HG02943 (cell line): ENCODE results near the gene METTL26.

Source experiments
- ATAC-seq: cut with Tn5 transposase; IDR thresholded peaks from one replicate; pipeline ENCODE4 v1.9.1; 2021; ENCODE audit warnings: mild to moderate bottlenecking, low read depth, moderate library complexity; ENCODE audit not compliant: unreplicated experiment

The METTL26 gene

DNA sequence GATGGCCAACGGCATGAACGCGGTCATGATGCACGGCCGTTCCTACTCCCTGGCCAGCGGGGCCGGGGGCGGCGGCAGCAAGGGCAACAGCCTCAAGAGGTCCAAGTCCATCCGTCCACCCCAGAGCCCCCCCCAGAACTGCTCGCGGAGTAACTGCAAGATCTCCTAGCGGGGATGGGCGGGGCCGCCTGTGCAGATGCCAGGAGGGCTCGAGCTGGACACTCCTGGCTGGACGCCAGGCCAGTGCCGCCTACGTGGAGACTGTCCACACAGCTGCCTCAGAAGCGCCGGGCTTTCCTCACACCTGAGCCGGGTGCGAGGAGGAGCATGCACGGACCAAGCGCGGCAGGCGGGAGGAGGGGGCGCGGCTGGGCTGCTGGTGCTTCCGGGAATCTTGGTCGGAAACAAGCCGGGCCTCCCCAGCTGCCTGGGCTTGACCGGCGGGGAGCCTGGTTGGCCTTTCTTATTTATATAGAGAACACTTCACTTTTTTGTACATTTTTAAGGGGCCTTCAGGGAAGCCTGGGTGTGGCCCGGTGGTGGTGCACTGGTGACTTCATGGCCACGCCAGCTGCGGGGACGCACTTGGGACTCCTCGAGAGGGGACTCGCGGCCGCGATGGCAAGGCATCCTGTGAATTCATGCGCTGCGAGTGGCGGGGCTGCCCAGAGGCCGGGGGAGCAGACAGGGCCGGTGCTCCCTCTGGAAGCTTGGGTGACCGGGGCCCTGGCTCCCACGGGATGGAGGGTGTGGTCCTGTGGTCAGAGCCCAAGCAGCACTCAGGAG, 8.5 kb downstream of the METTL26 start:
- ATAC-seq: no peak

DNA sequence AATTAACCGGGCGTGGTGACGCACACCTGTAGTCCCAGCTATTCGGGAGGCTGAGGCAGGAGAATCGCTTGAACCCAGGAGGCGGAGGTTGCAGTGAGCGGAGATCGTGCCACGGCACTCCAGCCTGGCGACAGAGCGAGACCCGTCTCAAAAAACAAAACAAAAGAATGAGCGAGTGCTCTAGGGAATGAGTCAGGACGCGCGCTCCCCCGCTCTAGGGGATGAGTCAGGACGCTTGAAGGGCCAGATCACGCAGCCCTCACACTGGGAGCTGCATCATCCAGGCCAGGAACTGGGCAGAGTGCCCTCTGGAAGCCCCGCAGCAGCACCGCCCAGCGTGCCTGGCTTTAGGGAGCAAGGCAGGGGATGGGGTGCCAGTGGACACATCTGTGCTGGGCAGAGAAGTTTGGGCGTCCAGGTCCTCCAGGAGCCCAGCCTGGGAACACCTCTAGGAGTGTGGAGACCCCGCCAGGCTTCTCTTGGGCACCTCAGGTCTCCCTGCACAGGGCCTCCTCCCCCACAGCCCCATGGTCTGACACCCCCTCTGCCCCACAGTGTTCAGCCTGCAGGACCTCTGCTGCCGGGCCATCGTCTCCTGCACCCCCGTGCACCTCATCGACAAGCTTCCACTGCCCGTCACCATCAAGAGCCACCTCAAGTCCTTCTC, 9.2 kb downstream of the METTL26 start:
- ATAC-seq: no peak

DNA sequence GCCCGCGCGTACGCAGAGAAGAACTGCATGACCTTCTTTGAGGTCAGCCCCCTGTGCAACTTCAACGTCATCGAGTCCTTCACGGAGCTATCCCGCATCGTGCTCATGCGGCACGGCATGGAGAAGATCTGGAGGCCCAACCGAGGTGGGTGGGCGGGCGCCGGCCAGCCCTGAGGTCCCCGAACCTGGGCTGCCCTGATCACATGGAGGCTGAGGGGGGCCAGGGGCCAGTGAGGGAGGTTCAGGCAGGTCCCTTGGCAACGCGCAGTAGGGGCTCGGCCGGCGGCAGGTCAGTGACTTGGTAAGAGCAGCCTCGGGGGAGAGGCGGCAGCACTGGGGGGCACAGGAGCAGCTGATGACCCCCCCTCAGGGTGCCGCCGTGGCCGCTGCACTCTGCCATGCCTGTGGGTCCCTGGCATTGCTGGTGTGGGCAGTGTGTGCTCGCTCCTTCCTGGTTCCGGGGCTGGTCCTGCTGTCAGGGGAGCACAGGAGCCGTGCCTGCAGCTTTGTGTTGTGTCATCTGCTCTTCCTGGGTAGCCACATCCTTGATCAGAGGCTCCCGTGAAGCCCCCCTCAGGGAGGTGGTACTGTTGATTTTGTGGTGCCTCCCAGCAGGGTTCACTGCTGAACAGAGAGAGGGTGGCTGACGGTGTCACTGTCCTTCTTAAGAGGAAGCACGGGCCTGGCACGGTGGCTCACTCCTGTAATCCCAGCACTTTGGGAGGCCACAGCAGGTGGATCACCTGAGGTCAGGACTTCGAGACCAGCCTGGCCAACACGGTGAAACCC, 9.9 kb downstream of the METTL26 start:
- no peak for ATAC-seq

DNA sequence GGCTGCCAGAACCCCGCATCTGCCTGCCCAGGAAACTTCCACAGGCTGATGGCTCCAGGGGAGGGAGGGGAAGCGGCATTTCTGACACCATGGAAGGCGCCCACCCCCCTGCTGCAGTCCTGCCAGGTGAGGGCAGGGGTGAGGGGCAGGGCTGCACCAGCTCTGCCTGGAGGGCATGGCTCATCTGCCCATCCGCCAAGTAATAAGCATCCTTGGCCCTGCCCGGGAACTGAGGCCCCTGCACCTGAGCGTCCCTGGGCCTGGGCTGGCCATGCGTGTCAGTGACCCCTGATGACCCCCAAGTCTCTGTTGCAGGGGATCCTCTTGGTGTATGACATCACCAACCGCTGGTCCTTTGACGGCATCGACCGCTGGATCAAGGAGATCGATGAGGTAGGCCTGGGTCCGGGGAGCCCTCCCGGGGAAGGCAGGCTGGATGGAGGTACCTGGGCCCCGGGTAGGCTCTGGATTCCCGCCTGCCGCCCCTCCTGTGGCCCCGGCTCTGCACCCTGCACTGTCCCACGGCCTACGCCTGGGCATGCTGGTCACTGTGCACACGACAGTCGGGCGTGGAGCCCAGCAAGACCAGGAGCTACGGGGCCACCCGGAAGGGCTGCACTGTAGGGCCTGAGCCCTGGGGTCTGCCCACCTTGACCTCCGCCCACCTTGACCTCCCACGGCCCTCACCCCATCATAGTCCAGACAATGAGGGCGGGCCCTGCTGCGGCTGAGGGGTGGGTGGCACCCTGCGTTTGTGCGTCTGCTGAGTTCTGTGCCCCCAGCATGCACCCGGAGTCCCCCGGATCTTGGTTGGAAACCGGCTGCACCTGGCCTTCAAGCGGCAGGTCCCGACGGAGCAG, 10.8 kb downstream of the METTL26 start:
- ATAC-seq: no peak

DNA sequence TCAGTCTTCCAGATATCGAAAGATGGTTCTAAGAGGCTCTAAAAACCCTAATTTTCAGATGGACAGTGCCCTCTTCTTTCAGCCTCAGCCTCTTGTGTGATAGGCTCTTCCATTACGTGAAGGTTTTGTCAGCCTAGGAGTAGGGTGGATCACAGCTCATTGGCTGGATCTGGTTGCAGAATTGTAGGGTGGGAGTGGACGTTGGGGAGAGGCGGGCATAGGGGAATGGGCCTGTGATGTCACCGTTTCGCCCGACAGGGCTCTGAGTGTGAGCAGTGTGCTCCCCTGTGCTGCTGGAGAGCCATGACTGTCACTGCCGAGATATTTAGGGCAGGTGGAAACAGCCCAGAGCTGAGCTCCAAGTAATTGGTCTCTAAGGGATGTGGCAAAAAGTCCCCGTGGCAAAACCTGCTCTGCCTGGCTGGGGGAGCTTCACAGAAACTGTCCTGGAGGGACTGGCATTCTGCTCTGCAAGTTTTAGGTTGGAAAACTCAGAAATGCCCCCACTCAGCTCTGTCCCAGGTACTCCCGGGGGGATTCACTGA, 11.5 kb downstream of the METTL26 start:
- ATAC-seq: no peak

DNA sequence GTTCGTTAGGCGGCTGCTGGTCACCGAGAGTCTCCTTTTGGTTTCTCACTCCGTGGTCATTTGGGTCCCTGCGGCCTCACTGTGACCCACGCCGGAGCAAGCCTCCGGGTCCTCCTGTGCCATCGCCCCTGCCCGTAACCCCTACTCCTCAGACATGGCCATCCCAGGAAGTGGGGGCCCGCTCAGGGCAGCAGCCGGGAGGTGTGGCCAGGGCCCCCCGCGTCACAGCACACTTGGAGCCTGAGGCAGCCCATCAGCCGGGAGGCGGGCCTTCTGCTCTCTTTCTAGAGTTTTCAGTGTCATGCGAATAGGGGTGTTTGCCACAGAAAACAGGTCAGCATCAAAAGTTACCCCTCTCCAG, 13.2 kb downstream of the METTL26 start:
- no peak for ATAC-seq

DNA sequence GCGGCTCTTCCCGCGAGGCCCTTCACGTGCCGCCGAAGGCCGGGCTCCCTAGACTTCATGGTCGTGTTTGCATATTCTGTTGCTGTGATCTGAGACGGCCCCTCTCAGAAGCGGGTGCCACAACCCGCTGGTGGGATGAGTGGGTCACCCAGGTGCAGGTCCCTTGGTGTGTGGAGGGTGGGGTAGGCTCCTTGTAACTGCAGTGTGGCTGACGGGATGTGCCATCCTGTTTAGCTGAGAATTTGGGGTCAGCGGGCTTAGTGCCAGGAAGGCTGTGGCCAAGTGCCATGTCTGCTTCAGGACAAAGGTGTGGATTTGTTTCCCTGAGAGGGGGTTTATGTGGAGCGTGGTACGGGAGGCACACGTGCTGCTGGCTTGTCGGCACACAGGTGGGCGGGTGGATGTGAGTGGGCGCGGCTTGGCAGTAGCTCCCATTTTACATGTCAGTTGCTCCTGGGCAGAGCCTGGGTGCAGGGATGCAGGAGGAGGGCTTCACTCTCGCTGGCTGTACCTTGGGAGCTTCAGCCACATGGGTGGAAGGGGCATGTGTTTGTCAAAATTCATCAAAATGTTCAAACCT, 14.5 kb downstream of the METTL26 start:
- ATAC-seq: no peak

DNA sequence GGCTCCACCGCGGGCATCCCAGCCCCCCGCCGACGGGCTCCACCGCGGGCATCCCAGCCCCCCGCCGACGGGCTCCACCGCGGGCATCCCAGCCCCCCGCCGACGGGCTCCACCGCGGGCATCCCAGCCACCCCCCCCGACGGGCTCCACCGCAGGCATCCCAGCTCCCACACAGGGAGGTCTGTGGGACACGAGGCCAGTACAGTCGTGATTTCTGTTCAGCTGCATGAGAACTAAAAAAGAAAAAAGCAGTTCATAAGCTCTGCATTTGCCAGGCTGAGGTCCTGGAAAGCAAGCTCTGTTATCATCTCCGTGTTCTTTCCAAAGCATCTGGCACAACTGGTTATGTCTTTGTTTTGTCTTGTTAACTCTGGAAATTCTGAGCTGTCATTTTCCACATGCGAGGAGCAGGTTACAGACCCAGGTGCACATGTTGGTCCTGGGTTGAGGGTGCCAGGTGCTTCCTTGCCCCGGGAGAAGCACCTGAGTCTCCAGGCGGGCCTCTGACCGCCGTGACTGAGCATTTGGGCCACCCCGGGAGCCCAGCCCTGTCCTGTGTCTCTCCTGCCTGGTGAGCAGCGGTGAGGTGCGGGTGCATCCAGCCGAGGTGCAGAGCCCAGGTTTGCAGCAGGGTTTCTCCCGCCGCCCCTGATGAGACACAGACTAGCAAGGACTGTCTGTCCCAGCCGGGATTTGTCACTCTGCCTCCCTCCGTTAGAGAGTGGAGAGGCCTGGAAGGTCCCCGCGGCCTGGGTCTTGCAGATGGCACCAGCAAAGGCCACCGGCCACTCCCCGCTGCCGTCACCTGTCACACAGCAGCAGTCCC, 15.2 kb downstream of the METTL26 start:
- no peak for ATAC-seq

DNA sequence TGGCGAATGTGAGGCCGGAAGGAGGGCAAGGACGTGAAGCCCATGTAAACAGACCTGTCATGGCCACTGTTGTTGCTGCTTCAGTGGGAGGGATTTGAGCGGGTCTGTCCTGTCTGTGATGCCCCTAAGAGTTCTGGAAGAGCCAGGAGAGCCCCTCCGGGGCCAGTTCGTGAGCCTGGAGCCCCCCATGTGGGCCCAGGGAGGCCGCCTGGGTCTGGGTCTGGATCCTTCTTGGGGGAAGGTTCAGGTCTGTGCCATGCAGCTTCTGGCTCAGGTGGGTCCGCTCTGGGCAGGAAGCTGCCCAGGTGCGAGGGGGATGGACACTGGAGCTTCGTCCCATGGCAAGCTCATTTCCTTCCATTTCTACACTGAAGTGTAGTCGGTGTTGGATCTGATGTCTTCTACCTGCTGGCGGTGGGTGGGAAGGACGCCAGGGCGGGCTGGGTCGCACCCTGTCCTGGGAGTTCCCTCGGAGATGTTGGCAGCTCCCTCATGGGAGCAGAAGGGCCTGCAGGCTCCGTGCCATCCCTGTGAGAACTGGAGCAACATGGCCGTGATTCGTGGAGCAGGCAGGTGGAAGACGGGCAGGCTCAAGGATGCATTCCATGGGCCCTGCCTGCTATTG, 16.5 kb downstream of the METTL26 start:
- ATAC-seq: no peak

DNA sequence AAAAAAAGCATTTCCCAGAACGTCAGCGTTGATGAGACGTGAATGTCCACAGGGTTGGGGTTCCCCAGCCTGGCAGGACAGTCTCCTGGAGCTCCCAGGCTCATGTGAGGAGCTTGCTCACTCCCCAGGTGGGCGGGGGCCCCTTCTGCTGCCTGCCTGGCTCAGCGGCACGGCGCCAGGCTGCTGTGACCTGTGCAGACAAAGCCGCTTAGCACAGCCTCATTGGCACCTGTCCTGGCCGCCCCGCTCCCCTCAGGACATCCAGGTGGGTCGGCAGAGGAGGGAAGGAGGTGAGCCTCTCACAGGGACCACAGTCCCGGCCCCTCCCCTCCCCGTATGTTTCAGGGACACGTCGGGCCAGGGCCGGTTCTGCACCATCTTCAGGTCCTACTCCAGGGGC, 18.2 kb downstream of the METTL26 start:
- no peak for ATAC-seq

DNA sequence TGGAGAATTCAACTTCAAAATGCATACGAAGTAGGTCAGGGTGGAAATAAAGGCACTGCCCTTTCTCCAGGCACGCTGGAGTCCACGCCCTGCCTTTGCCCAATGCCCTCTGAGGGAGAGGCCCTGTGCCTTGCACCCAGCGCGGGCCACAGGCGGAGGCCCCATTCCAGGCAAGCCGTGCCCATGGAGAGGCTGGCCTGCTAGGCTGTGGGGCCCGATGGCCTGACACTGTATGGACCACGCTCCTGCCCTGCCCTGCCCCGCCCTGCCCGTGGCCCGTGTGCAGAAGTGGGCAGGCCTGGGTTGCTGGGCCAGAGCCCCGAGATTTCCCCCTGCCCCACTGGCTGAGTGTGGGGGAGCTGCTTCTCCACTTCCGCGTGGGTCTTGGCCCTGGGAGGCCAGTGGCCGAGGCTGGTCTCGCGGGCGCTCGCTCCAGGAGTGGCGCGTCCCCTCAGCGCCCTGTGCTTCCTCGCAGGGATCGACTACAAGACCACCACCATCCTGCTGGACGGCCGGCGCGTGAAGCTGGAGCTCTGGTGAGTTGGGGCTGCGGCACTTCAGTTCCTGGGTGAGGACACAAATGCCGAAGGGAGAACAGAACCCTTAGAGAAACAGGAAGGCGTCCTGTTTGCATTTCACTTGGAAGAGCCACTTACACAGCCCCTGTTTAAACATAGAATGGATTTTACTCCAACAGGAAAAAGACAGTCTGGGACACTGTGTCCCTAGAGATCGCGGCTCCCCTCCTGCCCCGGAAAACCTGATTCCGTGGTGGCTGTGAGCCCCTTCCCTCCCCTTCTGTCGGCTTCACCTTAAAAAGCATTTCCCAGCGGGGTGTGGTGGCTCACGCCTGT, 19.1 kb downstream of the METTL26 start:
- ATAC-seq: no peak

DNA sequence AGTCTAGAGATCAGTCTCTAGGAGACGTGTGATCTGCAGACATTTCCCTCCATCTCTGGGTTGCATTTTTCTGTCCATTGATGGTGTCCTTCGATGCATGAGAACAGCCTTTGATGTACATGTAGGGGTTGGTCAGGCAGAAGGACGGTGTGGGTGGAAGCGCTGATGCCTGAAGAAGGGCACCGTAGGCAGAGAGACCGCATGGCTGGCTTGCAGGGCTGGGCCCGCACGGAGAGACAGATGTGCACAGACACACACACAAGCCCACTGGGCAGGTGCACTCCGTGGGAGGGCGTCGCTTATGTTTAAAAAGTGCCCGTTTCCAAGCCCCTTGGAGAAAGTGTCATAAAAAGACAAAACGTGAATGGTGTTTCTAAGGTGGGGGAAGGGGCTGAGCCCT, 21.0 kb downstream of the METTL26 start:
- ATAC-seq: no peak

DNA sequence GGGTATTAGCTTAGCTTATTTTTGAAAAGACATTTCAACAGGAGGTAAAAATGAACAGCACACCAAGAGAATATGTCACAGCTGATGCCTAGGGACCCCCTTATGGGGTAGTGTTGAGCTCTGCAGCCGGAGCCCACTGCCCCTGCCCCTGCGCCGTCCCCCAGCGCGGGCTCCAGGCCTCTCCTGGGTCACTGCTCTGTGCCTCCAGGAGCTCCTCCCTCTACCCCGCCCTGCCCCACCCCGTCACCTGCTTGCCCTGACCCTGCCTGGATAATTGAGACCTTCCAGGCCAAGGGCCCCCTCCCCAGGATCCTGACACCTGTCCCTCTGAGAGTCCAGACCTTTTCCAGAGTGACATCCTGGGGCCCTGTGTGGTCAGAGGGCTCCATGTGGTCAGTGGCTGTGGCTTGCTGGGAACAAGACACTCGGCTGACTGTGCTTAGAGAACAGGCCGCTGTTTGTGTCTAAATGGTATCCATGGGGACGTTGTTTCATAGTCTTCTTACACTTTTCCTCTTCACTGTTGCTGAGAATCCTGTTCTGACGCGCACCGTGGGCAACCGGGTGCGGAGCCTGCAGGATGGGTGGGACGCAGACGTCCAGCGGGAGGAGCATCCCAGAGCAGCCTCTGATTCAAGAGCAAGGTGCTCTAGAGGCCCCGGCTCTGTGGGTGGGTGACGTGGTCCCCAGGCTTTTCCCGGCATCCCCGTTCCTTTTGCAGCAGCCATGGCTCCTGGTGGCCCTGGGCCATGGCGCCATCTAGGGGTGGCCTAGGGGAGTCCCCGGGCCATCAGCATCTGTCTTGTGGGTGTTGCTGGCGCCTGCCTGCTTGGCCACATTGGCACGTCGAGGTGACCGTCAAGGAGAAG, 25.4 kb downstream of the METTL26 start:
- ATAC-seq: no peak

DNA sequence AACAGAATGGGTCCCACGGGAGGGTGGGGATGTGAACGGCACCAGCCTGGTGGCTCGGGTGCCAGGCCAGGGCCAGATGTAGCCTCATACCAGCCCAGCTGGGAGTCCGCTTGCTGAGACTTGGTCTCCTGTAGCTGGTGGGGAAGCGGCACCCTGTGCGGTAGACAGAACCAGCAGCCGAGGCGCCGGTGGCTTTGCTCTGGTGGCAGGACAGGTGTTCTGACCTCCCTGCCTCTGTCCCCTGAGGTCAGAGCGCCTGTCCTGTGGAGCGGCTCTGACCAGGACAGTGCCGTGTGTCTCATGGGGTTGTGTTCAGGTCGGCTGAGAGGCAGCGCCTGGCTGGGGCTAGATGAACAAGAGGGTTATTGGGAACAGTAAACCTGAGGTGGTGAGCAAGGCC, 26.1 kb downstream of the METTL26 start:
- no peak for ATAC-seq

DNA sequence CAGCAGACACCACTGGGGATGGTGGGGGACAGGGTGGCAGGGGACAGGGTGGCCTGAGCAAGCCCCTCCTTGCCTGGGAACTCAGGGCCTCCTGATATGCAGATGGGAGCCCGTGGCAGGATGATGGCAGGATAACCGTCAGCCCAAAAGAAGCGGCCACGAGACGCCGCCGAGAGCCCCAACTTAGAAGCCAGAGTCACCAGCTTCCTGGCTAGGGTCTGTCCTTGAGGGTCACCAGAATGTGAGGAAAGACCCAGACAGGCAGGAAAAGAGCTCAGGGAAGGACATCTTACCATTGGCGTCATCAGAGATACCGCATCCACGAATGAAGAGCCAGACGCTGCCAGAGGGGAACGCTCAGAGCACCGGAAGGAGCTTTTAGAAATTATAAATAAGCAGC, 26.8 kb downstream of the METTL26 start:
- ATAC-seq: no peak

DNA sequence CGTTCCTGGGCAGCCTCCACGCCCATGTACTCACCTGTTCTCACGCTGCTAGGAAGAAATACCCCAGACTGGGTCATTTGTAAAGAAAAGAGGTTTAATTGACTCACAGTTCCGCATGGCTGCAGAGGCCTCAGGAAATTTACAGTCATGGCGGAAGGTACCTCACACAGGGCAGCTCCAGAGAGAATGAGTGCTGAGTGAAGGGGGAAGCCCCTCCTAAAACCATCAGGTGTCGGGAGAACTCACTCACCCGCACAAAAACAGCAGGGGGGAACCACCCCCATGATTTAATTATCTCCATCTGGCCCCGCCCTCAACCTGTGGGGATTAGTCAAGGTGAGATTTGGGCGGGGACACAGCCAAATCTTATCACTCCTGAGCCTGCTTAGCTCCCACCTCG, 28.1 kb downstream of the METTL26 start:
- no peak for ATAC-seq
